ENCODE results near the gene GABRB2. TPM values are rescaled to one million over a fixed set of nuclear protein-coding genes. Genes with fewer than 3 reads are reported as not detected.

Gene GABRB2
- total RNA-seq, 4 donors from 2014 or later, result 0.11 to 4.6 (median 1.3) TPM

GRCh38 chr5:161271816-161272215 is 274.7 kb downstream of the GABRB2 start:
- H3K36me3 ChIP-seq, result no peaks in the 10 kb centered on the region
- WGBS, 2 donors, result 95 to 100% methylated on average over 1 of the region's 1 CpG

GRCh38 chr5:161269125-161269524 is 277.4 kb downstream of the GABRB2 start:
- no peaks in the 10 kb centered on the region for H3K9me3 ChIP-seq
- intact Hi-C loops (cut with DNase I), result no loop called here
- no peak for TF ChIP-seq POLR2A (IDR thresholded peaks at IDR 0.05)
- no peak for TF ChIP-seq CTCF (IDR thresholded peaks at IDR 0.05)

More at GRCh38 chr5:161271816-161272215, 274.7 kb downstream of the GABRB2 start:
- no peak for DNase-seq
- TF ChIP-seq POLR2A (IDR thresholded peaks at IDR 0.05) (no peak), CTCF (IDR thresholded peaks at IDR 0.05) (no peak)
- Histone ChIP-seq H3K9me3 (no peaks in the 10 kb centered on the region), H3K4me3 (replicated peaks in 1 of 3) (no peak overlapping the region), H3K4me1 (no peaks in the 10 kb centered on the region), H3K27me3 (no peaks in the 10 kb centered on the region), H3K27ac (no peak overlapping the region)
- intact Hi-C loops (cut with DNase I), result no loop called here

GRCh38 chr5:161266954-161267353 is 279.6 kb downstream of the GABRB2 start:
- Histone ChIP-seq H3K27me3 (no peaks in the 10 kb centered on the region), H3K27ac (no peak overlapping the region), H3K9me3 (no peaks in the 10 kb centered on the region), H3K36me3 (no peaks in the 10 kb centered on the region), H3K4me3 (replicated peaks in 1 of 3) (no peak overlapping the region), H3K4me1 (no peaks in the 10 kb centered on the region)
- TF ChIP-seq CTCF (IDR thresholded peaks at IDR 0.05) (no peak), POLR2A (IDR thresholded peaks at IDR 0.05) (no peak)
- intact Hi-C loops (cut with DNase I), result no loop called here
- DNase-seq, result no peak
- WGBS, 2 donors, result 90 to 96% methylated on average over 1 of the region's 1 CpG

More at GRCh38 chr5:161269125-161269524, 277.4 kb downstream of the GABRB2 start:
- Histone ChIP-seq H3K36me3 (no peaks in the 10 kb centered on the region), H3K4me3 (replicated peaks in 1 of 3) (no peak overlapping the region), H3K4me1 (no peaks in the 10 kb centered on the region), H3K27ac (no peak overlapping the region), H3K27me3 (no peaks in the 10 kb centered on the region)
- DNase-seq, result no peak

GRCh38 chr5:161265006-161265405 is 281.5 kb downstream of the GABRB2 start:
- Histone ChIP-seq H3K4me1 (no peaks in the 10 kb centered on the region), H3K27me3 (no peaks in the 10 kb centered on the region), H3K9me3 (no peaks in the 10 kb centered on the region), H3K27ac (no peak overlapping the region), H3K4me3 (replicated peaks in 1 of 3) (no peak overlapping the region), H3K36me3 (no peaks in the 10 kb centered on the region)
- intact Hi-C loops (cut with DNase I), result no loop called here
- 90% methylated on average over 4 of the region's 4 CpGs for WGBS, 2 donors
- DNase-seq, result no peak
- no peak for TF ChIP-seq POLR2A (IDR thresholded peaks at IDR 0.05)
- TF ChIP-seq CTCF (IDR thresholded peaks at IDR 0.05), result no peak

GRCh38 chr5:161263191-161263590 is 283.3 kb downstream of the GABRB2 start:
- intact Hi-C loops (cut with DNase I), result no loop called here
- Histone ChIP-seq H3K4me1 (no peaks in the 10 kb centered on the region), H3K27me3 (no peaks in the 10 kb centered on the region), H3K27ac (no peak overlapping the region), H3K4me3 (replicated peaks in 1 of 3) (no peak overlapping the region), H3K9me3 (no peaks in the 10 kb centered on the region), H3K36me3 (no peaks in the 10 kb centered on the region)
- TF ChIP-seq CTCF (IDR thresholded peaks at IDR 0.05) (no peak), POLR2A (IDR thresholded peaks at IDR 0.05) (no peak)
- DNase-seq, result no peak
